SK-N-MC (cell line): ENCODE measurements around the gene HDAC4.

ENCODE experiments used
- EZH2 ChIP-seq: fragments of 200-600 bp; sonication (generic); IDR thresholded peaks from one replicate; pipeline ENCODE4 v1.6.1; 2017; ENCODE audit warnings: antibody characterized with exemption
- FOXP2 ChIP-seq: optimal IDR thresholded peaks from 2 replicates; pipeline ENCODE3; 2011; ENCODE audit warnings: mild to moderate bottlenecking, moderate library complexity; ENCODE audit not compliant: insufficient read depth; ENCODE audit errors: extremely low read length, control extremely low read depth
- POLR2AphosphoS5 ChIP-seq: IDR thresholded peaks from 2 replicates; pipeline ENCODE4 v1.6.1; 2012; ENCODE audit warnings: mild to moderate bottlenecking, low read depth, low read length, borderline replicate concordance

- TF ChIP-seq EZH2: no peak
- no peak for TF ChIP-seq POLR2AphosphoS5
- TF ChIP-seq FOXP2: no peak
These were observed 360.6 kb downstream of the HDAC4 start for GRCh38 chr2:239040152-239040761.
